Measurements from ENCODE around the gene MAP2.

The MAP2 gene

DNA sequence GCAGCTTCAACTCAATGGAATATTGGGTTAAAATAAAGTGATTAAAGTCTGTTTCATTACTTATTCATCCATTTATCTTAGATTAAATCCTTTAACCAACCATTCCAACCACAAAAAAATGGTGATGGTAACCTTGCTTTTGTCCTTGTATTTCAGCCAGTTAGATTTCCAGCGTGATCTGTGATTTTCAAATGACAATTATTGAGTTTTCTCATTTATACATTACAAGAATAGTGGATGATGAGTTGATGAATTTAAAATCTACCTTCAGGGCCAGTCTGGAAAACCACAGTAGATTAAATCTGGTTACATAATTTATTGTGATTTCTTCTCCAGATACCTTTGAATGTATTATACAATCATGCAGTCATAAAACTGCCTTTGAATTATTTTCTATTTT lies 318.1 kb downstream of the MAP2 start:
- DNase-seq: no peak

GRCh38 chr2:209753020-209753419 lies 329.2 kb downstream of the MAP2 start:
- DNase-seq: no peak

- DNase-seq: no peak
These were observed 333.3 kb downstream of the MAP2 start for GRCh38 chr2:209757163-209757562.

GRCh38 chr2:209761566-209761965 lies 337.7 kb downstream of the MAP2 start:
- no peak for DNase-seq

- no peak for DNase-seq
These were observed 338.7 kb downstream of the MAP2 start for GRCh38 chr2:209762563-209762962.

GRCh38 chr2:209763106-209763505 lies 339.3 kb downstream of the MAP2 start:
- no peak for DNase-seq

DNA sequence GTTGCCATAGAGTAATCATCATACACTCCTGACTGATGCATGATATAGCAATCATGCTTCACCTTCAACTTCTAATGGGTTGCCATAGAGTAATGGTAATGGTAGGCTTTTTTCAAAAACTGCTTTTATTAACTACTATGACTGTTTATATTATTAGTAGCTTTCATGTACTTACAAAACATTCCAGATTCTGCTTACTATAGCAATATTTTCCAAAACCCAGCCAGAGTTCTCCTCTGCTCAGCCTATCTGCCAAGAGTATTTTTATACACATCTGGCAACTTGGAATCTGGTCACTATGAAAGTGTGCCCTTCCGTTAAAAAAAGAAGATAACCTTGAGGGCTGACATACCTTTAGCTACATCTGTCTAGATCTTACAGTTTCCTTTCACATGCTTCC lies 342.8 kb downstream of the MAP2 start:
- no peak for DNase-seq

GRCh38 chr2:209767316-209767715 lies 343.5 kb downstream of the MAP2 start:
- no peak for DNase-seq

DNA sequence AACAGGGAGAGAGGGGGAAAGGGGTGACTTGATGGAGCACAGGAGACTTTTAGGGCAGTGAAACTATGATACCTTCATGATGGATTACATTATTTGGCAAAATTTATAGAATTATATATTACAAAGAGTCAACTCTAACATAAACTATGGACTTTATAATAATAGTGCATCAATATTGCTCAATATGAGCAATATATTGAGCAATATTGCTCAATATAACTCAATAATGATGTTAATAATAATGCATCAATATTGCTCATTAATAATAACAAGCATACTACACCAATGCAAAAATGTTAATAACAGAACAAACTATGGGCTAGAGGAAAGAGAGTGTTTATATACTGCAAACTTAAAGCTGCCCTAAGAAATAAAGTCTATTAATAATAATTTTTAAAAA lies 344.7 kb downstream of the MAP2 start:
- no peak for DNase-seq

GRCh38 chr2:209771474-209772289 lies 347.8 kb downstream of the MAP2 start, which contains the start of gene UNC80:
TSS of gene UNC80 (plus strand) at chr2:209771832. CDS start at chr2:209772073, 241 bp downstream.
- peak; percentile 61 for DNase-seq

DNA sequence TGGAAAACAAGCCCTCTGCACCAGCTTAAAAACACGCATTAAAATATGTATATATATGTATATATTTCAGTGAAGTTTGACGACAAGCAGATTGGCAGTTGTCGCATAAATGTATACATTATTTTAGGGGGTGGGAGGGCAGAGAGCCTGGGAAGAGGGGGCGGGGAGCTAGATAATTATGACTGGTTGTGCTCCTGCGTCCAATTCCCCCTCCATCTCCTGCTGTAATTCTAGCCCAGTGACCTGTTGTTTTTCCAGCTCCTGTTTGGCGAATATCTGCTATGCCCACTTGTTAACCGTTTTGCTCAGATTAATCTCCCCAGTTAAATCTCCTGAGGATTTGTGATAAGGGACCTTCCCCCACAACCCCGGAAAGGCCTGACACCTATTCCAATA lies 348.4 kb downstream of the MAP2 start:
- DNase-seq: no peak

GRCh38 chr2:209773377-209773776 lies 349.5 kb downstream of the MAP2 start:
- DNase-seq: no peak

All from fibroblast of skin of right biceps (primary cell).